TTC549 (cell line): ENCODE results near the gene TRMT10C.
"Not testable (repeated sequence)": the region's sequence is repeated elsewhere in the genome, so short reads cannot be mapped to it uniquely, and the experiment has no call there.

Experiments
- FAIRE-seq: peaks from 2 replicates; lab custom pipeline; 2012; peaks lifted over from hg19 to GRCh38; lab: Jason Lieb, UNC

Gene TRMT10C

DNA sequence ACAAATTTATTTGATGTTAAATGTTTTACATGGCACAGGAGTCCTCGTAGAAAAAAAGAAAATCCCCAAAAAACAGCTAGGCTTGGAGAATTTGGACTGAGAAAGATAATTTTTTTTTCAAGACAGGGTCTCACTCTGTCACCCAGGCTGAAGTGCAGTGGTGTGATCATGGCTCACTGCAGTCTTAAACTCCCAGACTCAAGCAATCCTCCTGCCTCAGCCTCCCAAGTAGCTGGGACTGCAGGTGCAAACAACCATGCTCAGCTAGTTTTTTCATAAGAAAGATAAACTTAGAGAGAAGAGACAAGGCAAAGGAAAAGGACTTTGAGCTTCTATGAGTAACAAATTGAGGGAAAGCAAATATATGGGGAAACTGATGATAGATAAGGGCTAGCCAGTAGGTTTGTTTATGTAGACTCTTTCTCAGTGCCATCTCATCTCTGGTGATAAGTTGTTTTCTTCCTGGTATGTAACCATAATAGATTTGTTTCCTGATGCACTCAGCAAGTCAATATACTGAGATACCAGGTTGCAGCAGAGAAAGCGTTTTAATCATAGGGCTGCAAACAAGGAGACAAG, 13.1 kb upstream of the TRMT10C start:
- no peak for FAIRE-seq

- FAIRE-seq, result no peak
These were observed 12.2 kb upstream of the TRMT10C start for GRCh38 chr3:101549473-101549872.

DNA sequence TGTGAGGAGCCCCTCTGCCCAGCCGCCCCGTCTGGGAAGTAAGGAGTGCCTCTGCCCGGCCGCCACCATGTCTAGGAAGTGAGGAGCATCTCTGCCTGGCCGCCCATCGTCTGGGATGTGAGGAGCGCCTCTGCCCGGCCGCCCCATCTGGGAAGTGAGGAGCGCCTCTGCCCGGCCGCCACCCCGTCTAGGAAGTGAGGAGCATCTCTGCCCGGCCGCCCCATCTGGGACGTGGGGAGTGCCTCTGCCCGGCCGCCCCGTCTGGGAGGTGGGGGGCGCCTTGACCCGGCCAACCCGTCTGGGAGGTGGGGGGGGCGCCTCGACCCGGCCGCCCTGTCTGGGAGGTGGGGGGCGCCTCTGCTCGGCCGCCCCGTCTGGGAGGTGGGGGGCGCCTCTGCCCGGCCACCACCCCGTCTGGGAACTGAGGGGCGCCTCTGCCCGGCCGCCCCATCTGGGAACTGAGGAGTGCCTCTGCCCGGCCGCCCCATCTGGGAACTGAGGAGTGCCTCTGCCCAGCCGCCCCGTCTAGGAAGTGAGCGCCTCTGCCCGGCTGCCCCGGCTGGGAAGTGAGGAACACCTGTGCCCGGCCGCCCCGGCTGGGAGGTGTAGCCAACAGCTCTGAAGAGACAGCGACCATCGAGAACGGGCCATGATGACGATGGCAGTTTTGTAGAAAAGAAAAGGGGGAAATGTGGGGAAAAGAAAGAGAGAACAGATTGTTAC, 10.1 kb upstream of the TRMT10C start:
- not testable (repeated sequence) for FAIRE-seq

DNA sequence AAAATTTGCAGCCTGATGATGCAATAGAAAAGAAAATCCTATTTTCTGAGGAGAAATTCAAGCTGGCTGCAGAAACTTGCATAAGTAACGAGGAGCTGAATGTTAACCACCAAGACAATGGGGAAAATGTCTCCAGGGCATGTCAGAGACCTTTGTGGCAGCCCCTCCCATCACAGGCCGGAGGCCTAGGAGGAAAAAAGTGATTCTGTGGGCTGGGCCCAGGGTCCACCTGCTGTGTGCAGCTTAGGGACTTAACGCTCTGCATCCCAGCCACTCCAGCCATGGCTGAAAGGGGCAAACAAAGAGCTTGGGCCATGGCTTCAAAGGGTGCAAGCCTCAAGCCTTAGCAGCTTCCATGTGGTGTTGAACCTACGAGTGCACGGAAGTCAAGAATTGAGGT, 8.3 kb upstream of the TRMT10C start:
- not testable (repeated sequence) for FAIRE-seq

DNA sequence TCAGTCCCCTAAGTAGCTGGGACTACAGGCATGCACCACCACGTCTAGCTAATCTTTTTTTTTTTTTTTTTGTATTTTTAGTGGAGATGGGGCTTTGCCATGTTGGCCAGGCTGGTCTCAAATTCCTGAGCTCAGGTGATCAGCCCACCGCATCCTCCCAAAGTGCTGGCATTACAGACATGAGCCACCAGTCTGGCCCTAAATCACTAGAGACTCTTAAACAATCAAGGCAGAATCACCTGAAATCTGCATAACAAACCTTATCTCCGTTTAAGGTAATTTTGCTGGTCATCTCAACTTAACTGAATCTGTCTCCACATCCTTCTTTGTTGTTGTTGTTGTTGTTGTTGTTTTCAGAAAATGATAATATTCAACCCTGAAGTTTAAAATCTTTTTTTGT, 5.6 kb upstream of the TRMT10C start:
- FAIRE-seq, result no peak

GRCh38 chr3:101567528-101568317, 6.1 kb downstream of the TRMT10C start:
- no peak for FAIRE-seq

- FAIRE-seq, result no peak
These were observed 9.6 kb downstream of the TRMT10C start for GRCh38 chr3:101571028-101571895.

- FAIRE-seq, result peak; percentile 90
These were observed 12.1 kb downstream of the TRMT10C start, which contains the start of gene PCNP for GRCh38 chr3:101573449-101574387. TSS of gene PCNP (plus strand) at chr3:101574180. CDS start at chr3:101574216, 36 bp downstream.

GRCh38 chr3:101574388-101575112, 12.9 kb downstream of the TRMT10C start:
- no peak for FAIRE-seq

GRCh38 chr3:101577286-101577685, 15.6 kb downstream of the TRMT10C start:
- no peak for FAIRE-seq

GRCh38 chr3:101588616-101589015, 26.9 kb downstream of the TRMT10C start:
- FAIRE-seq, result no peak

GRCh38 chr3:101591071-101591470, 29.4 kb downstream of the TRMT10C start:
- no peak for FAIRE-seq

- FAIRE-seq, result no peak
These were observed 41.1 kb downstream of the TRMT10C start for GRCh38 chr3:101602731-101603130.

- FAIRE-seq, result no peak
These were observed 41.5 kb downstream of the TRMT10C start for GRCh38 chr3:101603184-101603583.

DNA sequence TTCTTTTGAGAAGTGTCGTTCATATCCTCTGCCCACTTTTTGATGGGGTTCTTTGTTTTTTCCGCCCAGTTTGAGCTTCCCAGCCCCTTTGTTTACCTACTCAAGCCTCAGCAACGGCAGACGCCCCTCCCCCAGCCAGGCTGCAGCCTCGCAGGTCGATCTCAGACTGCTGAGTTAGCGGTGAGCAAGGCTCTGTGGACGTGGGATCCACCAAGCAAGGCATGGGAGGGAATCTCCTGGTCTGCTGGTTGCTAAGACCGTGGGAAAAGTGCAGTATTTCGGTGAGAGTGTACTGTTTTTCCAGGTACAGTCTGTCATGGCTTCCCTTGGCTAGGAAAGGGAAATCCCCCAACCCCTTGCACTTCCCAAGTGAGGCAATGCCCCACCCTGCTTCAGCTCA, 43.7 kb downstream of the TRMT10C start:
- FAIRE-seq, result not testable (repeated sequence)

- FAIRE-seq, result no peak
These were observed 49.4 kb downstream of the TRMT10C start for GRCh38 chr3:101611023-101611422.

DNA sequence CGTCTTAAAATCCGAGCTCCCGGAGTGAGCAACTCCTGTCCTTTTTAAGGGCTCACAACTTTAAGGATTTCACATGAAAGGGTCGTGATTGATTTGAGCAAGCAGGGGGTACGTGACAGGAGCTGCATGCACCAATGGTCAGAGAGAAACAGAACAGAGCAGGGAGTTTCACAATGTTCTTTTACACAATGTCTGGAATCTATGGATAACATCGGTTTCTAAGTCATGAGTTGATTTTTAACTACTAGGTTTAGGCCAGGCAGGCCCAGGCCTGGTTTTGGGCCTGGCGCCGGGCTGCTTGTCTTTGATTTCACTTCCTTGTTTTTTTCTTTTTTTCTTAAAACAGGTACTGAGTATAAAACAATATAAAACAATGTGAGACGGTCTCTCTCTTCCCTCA, 51.3 kb downstream of the TRMT10C start:
- not testable (repeated sequence) for FAIRE-seq

DNA sequence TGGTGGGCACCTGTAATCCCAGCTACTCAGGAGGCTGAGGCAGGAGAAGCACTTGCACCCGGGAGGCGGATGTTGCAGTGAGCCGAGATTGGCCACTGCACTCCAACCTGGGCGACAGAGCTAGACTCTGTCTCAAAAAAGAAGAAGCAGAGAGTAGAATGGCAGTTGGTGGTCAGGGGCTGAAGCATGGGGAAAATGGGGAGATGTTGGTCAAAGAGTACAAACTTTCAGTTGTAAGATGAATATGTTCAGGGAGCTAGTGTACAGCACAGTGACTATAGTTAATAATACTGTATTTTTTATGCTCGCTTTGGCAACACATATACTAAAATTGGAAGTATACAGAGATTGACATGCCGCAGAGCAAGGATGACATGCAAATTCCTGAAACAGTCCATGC, 53.9 kb downstream of the TRMT10C start:
- no peak for FAIRE-seq
